GM20431 (cell line): ENCODE data around the gene MMP13.
"Not testable (repeated sequence)": the region's sequence is repeated elsewhere in the genome, so short reads cannot be mapped to it uniquely, and the experiment has no call there.

Source experiments
- in situ Hi-C: fragments of 300-500 bp; cut with MseI, MboI; formaldehyde crosslinking; loops from one replicate; pipeline ENCODE4 v1.15.0; 2020; ENCODE audit warnings: low sequenced_read_pairs; ENCODE audit not compliant: unreplicated experiment

The MMP13 gene

DNA sequence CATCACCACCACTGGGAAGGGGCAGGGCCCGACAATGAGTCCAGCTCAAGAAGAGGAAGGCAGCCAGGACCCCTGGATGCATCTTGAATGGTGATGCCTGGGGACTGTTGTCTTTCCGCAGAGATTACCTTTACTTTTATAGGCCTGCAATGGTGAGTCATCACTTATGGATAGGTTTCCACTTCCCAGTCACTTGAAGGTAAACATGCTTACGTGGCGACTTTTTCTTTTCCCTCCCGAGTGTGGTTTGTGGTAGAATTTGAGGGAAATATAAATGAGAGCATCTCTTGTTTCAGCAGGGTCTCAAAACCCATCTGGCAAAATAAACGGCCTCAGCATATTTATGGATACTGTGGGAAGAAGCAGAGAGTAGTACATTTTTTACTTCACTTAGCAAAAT, at the start of gene MMP13:
Gene MMP13 (minus strand): TSS at position 109 of the 400 bp plus-strand sequence. CDS start 27 bp downstream, at position 82.
- in situ Hi-C loops, result no loop called here

DNA sequence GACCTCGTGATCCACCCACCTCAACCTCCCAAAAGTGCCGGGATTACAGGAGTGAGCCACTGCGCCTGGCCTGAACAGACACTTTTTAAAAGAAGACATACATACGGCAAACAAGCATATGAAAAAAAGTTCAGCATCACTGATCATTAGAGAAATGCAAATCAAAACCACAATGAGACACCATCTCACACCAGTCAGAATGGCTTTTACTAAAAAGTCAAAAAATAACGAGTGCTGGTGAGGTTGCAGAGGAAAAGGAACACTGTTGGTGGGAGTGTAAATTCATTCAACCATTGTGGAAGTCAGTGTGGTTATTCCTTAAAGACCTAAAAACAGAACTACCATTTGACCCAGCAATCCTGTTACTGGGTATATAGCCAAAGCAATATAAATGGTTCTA, 48.7 kb upstream of the MMP13 start:
- in situ Hi-C loops, result not testable (repeated sequence)

DNA sequence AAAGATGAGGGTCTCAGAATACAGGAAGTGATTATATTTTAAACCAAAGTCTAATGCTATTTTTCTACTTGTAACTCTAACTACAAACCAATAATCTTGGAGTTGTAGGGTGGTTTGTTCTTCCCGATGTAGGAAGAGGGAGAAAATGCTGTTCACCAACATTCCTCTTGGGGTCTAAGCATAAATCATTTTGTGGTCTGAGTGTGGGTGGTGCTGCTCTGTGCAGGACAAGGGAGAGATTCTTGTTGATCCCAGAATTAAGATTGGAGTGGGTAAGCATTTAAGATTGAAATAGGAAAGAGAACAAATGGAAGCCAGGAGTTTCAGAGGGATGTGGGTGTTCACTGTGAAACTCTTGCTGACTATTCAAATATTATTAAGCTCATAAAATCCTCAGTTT, 38.6 kb upstream of the MMP13 start:
- in situ Hi-C loops, result no loop called here

DNA sequence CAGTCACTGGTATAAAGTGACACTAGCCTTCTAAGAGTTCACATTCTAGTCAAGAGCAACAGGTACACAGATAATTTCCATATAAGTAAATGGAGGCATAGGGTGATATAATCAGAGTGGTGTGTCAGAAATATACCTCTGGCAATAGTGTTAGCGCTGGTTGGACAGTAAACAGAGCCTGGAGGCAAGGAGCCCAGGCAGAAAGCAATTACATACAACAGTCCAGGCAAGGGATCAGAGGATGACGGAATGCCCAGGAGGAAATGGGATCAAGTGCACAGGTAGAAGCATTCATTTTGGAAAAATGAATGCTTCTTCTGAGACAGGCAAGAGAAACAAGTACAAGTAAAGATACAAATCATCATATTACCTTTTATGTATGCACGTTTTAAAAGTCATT, 36.2 kb upstream of the MMP13 start:
- in situ Hi-C loops, result no loop called here

DNA sequence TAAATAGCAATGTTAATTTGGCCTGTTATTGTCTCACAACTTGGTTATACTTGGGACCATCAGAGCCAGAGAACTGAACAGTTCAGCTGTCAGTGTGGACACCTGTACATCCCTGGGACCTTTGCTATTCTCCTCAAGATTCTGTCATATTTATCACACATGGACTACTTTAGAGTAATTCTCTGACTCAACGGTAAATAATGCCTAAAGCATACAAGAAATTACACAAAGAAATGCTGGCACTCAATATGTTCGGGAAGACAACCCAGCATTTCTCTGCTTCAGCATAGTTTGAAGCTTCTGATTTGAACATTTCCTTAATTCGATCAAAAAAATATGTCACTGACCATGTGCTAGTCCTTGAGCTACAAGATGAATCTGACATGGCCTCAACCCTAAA, 34.6 kb upstream of the MMP13 start:
- in situ Hi-C loops, result no loop called here

DNA sequence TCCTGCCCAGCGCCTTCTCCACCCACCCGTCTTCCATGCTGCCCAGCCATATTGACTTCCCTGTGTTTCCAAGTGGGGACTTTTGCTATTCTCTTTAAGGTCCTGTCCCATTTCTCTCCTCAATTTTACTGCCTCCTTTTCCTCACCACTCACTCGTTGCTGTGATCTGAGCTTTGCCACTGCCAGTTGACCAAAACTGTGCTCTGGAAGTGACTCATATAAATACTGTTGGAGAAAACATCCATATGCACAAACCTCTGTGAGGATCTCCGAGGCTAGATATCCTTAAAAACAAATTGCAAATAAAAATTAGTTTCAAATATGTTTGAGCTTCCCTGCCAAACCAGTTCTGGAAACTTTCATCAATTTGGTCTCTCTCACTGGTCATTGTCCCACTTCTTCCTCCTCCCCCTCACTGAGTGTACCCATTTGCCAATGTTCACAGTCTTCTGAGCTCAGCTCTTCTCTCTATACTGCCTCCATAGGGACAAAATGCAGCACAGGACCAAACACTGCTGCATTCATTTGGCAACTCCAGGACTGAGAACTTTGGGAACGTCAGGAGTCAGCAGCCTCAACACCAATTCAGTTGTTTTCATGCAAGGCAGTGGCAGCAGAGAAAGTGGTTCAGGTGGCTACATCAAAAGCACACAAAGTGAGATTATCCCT, 34.0 kb upstream of the MMP13 start:
- in situ Hi-C loops, result no loop called here

DNA sequence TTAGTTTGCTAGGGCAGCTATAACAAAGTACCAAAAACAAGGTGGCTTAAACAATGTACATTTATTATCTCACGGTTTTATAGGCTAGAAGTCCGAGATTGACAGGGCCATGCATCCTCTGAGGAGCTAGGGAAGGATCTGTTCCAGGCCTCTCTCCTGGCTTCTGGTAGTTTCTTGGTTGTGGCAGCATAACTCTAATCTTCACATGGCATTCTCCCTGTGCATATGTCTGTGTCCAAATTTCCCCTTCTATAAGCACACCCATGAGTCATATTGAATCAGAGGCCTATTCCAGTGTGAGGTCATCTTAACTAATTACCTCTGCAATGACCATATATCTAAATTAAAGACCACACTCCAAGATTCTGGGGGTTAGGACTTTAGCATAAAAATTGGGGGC, 31.3 kb upstream of the MMP13 start:
- in situ Hi-C loops, result no loop called here

DNA sequence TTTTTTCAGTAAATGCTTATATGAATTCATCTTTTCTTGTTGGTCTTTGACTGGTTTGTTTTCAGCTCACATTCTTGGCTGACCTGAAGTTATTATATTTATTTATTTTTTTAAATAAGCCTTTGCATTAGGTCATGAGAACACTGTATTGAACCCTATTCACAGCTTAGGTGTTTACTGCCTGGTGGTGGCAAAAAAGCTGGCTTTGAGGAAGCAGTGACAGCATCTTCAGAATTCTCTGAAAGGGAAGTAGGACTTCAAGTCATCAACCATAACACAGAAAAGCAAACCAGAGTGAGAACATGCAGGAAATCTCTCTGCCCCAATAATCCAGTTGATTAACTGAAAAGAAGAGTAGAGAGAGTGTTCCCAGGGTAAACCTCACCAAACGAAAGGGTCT, 30.3 kb upstream of the MMP13 start:
- in situ Hi-C loops, result no loop called here

DNA sequence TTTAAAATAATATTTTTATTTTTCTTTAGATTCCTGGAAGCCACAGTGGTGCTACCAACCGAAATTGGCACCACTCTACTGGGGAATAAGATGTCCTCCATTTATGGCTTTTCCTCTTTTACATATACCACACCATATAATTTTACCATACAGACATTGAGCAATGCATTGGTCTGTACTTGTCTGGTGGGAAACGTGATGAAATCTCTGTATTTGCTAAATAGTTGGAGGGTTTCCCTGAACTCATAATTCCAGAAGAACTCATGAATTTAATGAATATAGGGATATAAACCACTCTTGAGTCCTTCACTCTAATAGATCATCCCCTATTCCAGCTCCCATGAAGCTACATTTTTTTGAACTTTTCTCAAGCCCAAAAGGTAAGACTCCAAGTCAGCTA, 28.0 kb upstream of the MMP13 start:
- in situ Hi-C loops, result no loop called here

DNA sequence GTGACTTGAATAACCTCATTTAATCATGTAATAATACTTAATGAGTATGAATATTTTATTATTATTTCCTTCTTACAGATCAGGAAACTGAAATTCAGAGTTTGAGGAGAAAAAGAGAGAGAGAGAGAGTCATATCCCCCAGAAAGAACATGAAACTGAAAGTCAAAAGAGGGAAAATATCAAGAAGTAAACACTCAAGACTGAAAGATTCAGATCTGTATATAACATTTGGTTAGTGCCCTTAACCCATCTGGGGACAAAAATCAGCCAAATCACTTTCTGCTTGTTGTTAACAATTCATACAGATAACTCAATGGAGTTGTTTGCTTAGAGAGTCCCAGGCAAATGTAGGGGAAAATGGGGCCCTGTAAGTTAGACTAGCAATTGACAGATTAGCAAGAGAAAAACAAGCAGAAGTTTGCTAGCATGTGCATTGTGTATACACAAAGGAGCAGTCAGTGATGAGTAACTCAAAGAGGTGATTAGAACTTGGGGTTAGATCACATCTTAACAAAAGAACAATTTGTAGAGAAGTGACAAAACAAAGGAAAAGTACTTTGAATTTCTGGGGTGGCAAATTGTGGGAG, 25.9 kb upstream of the MMP13 start:
- in situ Hi-C loops, result no loop called here

DNA sequence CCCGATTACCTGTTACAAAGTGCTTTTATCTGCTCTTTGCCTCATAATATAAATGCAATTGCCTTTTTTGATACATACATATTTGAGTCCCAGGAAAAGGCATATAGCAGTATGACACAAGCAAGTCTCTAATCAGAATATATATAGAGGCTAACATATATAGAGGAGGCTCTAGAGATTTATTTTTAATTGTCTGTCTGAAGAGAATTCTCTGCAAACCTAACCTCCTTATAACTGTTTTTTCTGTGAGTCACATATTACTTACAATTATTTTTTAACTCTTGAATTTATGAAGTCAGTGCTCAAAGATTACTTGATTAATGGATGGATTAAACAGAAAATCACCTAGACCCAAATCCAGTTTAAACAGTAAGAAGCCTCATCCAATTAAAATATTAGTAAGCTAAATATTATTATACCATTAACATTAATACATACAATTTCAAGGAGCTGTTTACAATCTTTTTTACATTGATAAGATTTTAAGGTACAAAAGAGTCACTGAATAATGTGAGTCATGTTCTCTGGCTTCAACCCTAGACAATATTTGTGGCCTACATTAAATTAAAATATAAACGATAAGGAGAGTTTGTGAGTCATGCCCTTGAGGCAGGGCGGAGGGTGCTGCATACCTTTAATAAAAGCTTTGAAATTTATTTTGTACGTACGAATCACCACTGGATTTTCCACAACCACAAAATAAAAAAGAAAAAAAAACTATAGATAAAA, 19.2 kb upstream of the MMP13 start:
- in situ Hi-C loops, result no loop called here

DNA sequence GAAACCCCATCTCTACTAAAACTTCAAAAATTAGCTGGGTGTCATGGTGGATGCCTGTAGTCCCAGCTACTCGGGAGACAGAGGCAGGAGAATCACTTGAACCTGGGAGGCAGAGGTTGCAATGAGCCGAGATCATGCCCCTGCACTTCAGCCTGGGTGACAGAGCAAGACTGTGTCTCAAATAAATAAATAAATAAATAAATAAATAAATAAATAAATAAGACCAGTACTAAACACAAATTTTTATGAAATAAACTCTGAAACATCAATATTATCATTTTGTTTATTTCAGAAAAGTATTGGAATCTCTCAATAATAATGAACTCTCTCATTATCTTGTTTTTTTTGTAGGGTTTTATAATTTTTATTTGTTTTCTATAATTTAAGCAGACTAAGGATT, 18.2 kb upstream of the MMP13 start:
- in situ Hi-C loops, result not testable (repeated sequence)

DNA sequence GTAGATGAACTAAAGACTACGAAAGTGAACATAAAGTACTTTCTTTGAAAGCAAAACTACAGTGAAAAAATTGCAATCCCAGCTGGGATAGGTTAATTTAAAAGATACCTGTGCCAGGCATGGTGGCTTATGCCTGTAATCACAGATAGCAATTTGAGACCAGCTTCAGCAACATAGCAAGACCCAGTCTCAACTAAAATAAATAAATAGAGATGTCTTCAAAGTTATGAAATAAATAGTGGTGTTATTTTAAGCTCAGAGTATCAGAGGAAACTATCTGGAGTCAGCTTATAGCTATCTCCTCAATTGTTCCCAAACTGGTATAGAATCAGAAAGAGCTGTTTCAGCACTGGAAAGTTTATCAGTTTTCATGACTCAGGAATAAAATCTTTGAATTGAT, 17.3 kb upstream of the MMP13 start:
- in situ Hi-C loops, result no loop called here

DNA sequence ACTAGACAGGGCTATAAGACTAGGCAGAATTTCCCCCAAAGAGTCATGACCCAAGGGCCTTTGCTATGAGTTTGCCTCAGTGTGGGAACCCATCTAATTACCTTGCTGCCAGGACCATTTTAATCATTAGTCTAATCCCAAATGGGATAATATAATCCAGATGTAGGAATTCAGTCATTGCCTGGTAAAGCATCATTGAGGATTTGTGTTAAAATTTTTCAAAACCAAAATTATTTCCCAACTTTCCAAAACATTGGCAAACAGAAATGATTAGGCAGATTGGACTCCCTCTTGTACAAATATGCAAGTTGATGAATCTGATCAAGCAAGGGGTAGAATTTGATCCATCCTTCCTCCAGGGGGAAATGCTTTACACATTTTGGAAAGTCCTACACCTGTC, 16.2 kb upstream of the MMP13 start:
- in situ Hi-C loops, result no loop called here

DNA sequence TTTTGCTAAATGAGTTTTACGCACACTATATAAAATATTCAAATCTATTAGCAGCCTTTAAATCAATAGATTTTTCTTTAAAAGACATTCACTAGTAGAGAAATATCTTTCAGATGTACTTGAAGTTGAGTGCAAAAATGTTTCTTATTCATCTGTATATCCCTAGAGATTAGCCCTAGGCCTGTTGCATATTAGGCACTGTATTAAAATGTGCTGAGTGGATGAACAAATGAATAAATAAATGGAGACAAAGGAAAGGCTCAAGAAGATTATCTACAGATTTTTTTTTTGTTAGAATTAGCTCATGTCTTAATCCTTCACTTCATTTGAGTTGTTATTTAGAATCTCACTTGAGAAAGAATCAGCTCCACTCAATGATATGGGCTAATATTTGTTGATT, 12.0 kb upstream of the MMP13 start:
- in situ Hi-C loops, result no loop called here

DNA sequence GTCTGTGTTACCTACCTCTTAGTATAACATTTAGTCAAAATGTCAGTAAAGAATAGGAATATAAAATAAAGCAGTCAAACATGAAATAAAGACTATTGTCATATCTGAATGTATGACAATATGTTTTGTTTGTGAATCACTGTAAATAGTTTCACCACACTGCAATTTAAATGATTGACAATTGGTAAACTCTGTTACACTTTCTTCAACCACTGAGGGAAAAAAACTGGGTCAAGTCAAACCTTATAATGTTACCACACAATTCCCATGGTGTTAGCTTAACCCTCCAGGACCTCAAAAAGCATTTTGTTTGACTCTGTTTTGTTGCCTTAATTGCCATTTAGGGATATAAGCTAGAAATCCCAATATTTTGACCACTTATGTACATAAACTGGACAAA, 10.5 kb upstream of the MMP13 start:
- in situ Hi-C loops, result no loop called here

DNA sequence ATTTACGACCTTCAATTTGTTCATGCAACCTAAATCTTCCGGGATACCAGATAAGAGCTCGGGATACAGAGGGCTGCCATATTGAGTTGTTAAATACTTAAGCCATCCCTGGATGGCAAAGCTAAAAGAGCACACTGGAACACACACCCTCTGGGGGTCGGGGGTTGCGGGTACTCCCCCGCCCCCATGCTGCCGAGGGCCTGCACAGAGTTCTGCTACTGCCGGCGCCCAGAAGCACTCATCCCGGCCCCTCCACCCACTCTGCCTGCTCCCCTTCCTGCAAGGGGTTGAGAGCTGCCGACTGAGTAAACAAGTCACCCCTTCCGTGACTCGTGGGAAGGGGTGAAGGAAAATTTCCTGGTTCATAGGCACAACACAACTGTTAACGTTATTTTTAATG, 9.3 kb upstream of the MMP13 start:
- in situ Hi-C loops, result no loop called here

DNA sequence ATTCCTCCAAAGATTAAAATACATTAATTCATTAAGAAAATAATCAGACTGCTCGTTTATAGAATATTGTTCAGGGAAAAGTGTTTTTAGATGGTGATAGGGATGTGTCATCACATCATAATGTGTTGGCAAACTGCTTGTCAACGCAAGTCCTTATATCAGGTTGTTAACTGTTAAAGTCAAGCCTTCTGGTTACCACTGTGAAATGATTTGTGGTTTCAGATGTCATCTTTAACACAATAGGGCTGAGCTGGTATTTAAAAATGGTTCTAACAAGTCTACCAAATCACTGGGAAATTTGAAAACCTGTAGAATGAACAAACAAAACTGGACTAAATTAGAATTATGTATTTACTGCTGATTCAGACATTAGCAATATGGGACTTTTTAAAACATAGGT, 2.4 kb upstream of the MMP13 start:
- in situ Hi-C loops, result no loop called here

DNA sequence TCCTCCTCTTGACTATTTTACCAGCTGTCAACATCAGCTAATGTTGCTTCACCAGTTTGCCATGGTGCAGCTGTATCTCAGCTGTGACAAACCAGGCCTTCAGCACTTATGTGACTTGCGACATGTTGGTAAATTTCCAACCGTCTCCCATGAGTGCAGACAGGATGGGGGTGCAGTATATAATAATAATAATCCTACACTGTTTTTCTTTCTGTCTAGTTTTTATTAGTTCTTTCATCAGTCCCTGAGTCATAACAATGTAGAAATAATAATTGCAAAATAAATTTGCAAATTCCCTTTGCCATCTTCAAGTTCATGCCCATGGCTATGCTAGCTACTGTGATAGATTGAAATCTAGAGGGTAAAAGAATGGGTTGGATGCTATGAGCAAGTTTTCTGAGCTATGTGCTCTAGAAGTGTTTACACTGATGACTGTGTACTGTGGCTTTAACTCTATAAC, 4.9 kb downstream of the MMP13 start:
- in situ Hi-C loops, result no loop called here

DNA sequence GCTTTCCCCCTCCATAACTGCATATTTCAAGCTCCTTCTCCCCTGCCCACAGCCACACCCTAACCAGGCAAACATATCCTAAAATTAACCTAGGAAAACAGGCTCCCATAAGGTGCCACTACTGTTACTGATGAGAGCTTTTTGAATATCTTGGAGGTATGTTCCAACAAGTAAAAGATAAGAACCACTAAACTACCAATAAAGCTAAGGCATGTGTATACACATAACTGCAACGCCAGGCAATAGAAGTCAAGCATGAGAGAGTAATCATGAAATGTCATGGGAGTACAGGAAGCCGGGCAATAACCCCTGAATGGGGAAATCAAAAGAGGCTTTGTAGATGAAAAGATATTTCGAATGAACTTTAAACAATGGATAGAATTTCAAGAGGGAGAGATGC, 9.3 kb downstream of the MMP13 start:
- in situ Hi-C loops, result no loop called here

DNA sequence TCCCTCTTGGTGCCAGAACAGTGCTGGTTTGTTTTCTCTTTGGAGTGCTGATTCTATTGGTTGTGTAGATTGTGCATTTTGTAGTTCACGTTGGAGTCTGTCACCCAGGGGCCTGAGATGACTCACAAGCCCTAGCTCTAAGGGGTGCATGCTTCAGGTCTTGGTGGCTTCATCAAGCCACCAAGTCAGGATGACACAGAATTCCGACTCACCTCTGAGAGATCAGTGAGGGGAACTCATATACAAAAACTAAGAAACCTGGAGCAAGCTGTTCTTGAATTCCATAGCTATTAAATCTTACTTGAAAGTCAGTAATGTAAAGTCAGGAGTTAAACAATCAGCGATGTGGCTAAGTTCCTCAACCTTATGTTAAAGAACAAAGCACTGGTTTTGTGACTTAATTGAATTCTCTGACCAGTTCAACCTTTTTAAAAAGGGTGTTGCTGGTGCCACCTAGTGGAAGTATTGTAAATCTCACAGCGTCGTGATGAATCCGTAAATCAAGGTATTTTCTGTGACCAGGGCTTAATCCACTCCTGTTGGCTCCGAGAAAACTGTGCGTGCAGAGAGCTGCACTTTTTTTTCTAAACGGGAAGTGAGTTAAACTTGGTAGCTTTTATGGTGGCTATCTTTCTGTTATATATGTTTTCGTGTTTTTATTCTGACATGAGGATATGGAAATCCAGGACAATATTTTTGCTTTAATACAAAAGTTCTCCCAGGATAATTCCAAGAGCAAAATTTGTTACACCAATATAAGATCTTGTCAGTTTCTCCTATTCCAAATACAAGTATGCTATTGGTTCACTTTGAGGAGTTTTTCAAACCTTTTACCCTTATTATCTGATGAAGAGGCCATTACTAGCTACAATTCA, 14.6 kb downstream of the MMP13 start:
- in situ Hi-C loops, result no loop called here
